ENCODE results near the gene DLGAP4.

The DLGAP4 gene

DNA sequence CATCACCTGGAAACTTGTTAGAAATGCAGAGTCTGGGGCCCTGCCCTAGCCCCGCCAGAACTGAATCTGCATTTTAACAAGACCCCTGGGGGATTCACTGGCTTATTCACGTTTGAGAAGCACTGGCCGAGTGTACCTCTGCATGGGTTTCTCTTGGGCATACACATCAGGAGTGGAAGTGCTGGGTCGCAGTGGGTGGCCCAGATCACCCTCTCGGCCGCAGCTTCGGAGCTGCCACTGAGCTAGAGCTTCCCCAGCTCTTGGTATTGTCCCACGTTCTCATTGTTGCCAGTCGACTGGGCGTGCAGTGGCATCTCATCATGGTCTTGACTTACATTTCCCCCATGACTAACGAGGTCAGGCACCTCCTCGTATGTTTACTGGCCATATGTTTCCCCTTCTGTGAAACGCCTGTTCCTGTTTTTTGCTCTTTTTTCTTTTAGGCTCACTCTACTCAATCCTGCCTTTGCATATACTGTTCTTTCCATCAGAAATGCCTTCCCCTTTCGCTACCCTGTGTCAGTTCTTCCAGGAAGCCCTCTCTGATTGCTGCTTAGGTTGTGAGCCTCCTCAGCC, 3.0 kb upstream of the DLGAP4 start:
- Histone ChIP-seq H3K27ac (ENCODE audit: low read length) (no peak overlapping the region), H3K36me3 (ENCODE audit: insufficient read depth, low read depth, low read length) (no peaks in the 10 kb centered on the region), H3K9ac (ENCODE audit: low read depth, low read length) (no peak overlapping the region), H3K27me3 (ENCODE audit: insufficient read depth, low read length) (peaks cover 68% of the 10 kb centered on the region), H3K4me1 (ENCODE audit: insufficient read depth, low read length) (0 out of 2 replicates have a peak, but pooled peaks cover 6% of the 10 kb centered on the region), H3K9me3 (ENCODE audit: insufficient read depth, low read depth, low read length) (no peaks in the 10 kb centered on the region), H3K4me3 (ENCODE audit: low read length) (no peak overlapping the region)

DNA sequence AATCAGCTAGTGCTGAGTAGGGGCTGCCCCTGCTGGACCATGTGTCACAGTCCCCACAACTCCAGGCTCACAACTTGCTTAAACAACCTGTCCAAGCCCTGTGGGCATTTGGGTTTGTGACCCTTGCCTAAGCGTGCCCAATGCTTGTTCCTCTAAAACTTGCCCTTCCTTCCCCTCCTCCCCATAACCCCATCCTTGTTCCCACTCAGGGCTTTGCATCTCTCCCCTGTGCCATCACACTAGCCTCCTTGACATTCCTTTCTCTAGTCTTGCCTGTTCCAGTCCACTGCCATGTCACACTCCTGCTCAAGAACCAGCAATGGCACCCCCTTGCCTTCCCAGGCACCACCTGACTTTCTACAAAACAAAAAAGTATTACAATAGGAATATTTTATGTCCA, 2.3 kb upstream of the DLGAP4 start:
- H3K27ac ChIP-seq (ENCODE audit: low read length), result no peak overlapping the region
- H3K27me3 ChIP-seq (ENCODE audit: insufficient read depth, low read length), result peaks cover 72% of the 10 kb centered on the region
- 0 out of 2 replicates have a peak, but pooled peaks cover 6% of the 10 kb centered on the region for H3K4me1 ChIP-seq (ENCODE audit: insufficient read depth, low read length)
- H3K36me3 ChIP-seq (ENCODE audit: insufficient read depth, low read depth, low read length), result no peaks in the 10 kb centered on the region
- H3K9ac ChIP-seq (ENCODE audit: low read depth, low read length), result no peak overlapping the region
- no peaks in the 10 kb centered on the region for H3K9me3 ChIP-seq (ENCODE audit: insufficient read depth, low read depth, low read length)
- no peak overlapping the region for H3K4me3 ChIP-seq (ENCODE audit: low read length)

DNA sequence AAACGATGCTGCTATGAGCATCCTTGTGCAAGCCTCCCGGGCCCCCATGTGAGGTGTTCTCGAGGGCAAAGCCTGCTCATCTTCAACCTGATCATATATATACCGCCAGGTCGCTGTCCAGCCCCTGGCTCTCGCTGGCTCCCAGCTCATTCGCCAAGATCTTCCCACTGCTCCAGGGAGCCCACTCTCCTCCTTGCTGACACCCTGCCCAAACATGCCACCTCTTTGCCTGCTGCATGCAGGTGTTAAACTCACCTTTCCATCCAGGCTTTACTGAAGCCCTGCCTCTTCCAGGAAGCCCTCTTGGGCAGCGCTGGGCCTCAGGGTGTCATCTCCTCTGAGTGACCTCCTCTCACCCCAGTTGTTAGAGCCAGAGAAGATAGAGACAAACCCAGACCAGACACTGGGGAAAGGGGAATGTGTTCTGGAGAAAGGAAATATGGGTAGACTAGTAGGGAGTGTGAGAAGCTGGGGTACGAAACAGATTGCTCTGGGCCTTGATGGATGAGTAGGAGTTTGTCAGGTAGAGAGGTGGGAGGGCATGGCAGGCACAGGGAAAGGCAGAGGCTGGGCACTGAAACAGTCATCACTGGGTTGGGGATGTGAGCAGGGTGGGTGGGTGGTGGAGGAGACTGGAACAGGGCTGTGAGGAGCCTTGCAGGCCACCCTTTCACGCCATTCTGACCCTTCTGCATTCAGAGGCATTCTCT, 1.2 kb upstream of the DLGAP4 start:
- Histone ChIP-seq H3K9ac (ENCODE audit: low read depth, low read length) (no peak overlapping the region), H3K4me3 (ENCODE audit: low read length) (no peak overlapping the region), H3K27me3 (ENCODE audit: insufficient read depth, low read length) (peaks cover 81% of the 10 kb centered on the region), H3K27ac (ENCODE audit: low read length) (no peak overlapping the region), H3K4me1 (ENCODE audit: insufficient read depth, low read length) (0 out of 2 replicates have a peak, but pooled peaks cover 6% of the 10 kb centered on the region), H3K36me3 (ENCODE audit: insufficient read depth, low read depth, low read length) (no peaks in the 10 kb centered on the region), H3K9me3 (ENCODE audit: insufficient read depth, low read depth, low read length) (no peaks in the 10 kb centered on the region)

DNA sequence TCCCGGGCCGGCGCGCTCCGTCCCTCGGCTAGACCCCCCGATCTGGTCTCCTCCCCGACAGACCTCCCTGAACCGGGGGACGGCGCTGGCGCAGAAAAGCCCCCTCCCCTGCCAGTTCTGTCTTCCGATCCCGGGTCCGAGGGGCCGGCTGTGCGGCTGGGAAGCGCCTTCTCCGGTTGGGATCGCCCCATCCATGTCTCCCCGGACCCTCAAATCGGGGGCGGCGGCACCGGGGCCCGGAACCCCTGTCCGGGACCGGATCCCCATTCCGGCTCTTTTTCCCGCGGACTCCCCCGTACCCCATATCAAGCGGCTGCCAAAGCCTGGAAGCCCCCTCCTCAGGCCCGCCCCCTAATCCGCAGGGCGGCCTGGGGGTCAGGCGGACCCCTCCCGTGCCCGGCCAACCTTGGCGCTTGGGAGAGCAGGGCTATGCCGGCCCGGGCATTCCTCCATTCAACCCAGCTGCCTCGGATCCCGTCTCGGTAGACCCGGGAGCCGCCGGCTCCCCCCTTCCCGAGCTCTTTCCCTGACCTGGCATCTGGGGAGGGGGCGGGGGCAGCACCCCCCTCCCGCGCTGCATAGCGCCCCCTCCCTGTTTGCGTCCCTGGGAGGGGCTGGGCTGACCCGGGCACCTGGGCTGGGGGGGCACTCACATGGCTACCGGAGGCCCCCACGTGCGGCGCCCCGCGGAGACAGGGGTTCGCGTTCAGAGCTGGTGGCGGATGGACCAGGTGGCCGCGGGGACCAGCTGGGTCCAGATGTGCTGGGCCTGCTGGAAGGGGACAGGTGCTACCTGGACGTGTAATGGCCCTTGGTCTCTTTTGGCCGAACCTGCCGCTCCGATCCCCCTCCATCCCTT, 643 bp downstream of the DLGAP4 start:
- H3K27me3 ChIP-seq (ENCODE audit: insufficient read depth, low read length), result peaks cover 83% of the 10 kb centered on the region
- H3K27ac ChIP-seq (ENCODE audit: low read length), result no peak overlapping the region
- peak overlapping the region; percentile 72 for H3K4me3 ChIP-seq (ENCODE audit: low read length)
- no peaks in the 10 kb centered on the region for H3K36me3 ChIP-seq (ENCODE audit: insufficient read depth, low read depth, low read length)
- H3K9me3 ChIP-seq (ENCODE audit: insufficient read depth, low read depth, low read length), result no peaks in the 10 kb centered on the region
- H3K9ac ChIP-seq (ENCODE audit: low read depth, low read length), result no peak overlapping the region
- H3K4me1 ChIP-seq (ENCODE audit: insufficient read depth, low read length), result 0 out of 2 replicates have a peak, but pooled peaks cover 6% of the 10 kb centered on the region

DNA sequence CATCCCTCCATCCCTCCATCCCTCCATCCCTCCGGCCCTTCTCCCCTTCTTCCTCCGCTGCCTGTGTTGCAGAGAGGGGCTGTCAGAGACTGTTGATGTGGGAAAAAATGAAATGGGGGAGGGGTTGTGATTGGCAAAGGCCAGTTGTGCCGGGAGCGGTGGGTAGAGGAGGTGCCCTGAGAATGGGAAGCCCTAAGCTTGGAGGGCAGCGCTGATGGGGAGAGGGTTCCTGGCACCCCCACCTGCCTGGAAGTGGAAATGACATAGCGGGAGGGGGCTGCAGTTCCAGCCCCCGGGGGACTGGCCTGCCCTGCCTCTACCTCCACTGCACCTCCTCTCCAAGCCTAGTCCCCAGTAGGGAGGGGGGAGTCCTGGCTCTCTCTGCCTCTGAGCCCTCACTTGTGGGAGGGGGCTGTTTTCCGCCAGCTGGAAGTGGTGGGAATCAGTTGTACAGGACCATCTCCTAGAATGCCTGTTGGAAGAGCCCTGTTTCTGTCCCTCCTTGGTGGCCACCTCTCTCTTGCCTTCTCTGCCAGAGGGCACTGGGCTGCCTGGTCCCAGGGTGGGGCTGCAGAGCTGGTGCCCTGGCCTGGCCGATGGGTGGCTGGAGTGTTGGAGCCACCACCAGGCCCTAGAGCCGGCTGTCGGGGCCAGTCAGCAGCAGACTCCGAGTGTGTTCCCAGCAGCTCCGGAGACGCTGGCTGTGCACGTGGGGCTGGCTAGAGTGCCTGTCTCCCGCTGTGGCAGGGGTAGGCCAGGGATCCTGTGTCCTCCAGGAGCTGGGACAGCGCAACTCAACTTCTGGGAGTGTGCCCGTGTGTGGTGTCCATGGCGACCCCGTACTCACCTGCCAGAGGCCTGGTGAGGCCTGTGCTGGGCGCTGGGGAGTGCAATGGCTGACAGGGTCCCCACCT, 1.5 kb downstream of the DLGAP4 start:
- Histone ChIP-seq H3K4me1 (ENCODE audit: insufficient read depth, low read length) (0 out of 2 replicates have a peak, but pooled peaks cover 3% of the 10 kb centered on the region), H3K27me3 (ENCODE audit: insufficient read depth, low read length) (peaks cover 74% of the 10 kb centered on the region), H3K27ac (ENCODE audit: low read length) (no peak overlapping the region), H3K36me3 (ENCODE audit: insufficient read depth, low read depth, low read length) (no peaks in the 10 kb centered on the region), H3K4me3 (ENCODE audit: low read length) (peak overlapping the region; percentile 72), H3K9me3 (ENCODE audit: insufficient read depth, low read depth, low read length) (no peaks in the 10 kb centered on the region), H3K9ac (ENCODE audit: low read depth, low read length) (no peak overlapping the region)

DNA sequence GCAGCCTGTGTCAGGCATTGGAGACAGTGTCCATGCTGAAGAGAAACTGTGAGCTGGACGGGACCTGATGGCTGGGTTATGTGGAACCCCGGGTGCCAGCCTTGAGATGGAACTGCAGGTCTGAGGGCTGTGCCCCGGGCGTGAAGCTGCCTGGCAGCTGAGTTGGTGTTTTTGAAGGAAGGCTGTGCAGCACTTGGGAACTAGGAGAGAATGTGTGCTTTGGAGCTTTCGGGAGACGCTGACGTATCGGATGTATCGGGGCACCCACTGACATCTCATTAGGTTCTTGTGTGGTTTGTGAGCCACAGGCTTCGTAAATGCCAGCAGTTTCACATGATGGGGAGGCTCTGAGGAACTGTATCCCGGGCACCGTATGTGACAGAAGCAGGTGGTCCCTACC, 2.2 kb downstream of the DLGAP4 start:
- no peaks in the 10 kb centered on the region for H3K9me3 ChIP-seq (ENCODE audit: insufficient read depth, low read depth, low read length)
- H3K27me3 ChIP-seq (ENCODE audit: insufficient read depth, low read length), result peaks cover 67% of the 10 kb centered on the region
- H3K27ac ChIP-seq (ENCODE audit: low read length), result no peak overlapping the region
- H3K9ac ChIP-seq (ENCODE audit: low read depth, low read length), result no peak overlapping the region
- no peaks in the 10 kb centered on the region for H3K4me1 ChIP-seq (ENCODE audit: insufficient read depth, low read length)
- no peak overlapping the region for H3K4me3 ChIP-seq (ENCODE audit: low read length)
- H3K36me3 ChIP-seq (ENCODE audit: insufficient read depth, low read depth, low read length), result no peaks in the 10 kb centered on the region

DNA sequence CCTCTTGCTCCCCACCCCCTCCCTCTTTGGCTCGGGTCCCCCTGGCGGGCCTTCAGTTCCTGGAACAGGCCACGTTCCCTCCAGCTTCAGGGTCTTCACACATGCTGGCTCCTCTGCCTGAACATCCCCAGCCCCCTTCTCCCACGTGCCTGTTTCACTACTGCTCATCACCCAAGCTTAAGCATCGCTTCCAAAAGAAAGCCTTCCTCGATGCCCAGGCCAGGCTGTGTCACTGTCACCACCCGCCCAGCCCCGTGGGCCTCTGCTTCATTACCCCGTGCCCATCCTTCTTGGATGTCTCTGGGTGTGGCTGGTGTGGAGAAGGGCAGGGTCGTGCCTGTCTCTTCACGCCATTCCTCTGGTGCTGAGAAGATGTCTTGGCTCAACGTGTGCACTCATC, 2.8 kb downstream of the DLGAP4 start:
- no peaks in the 10 kb centered on the region for H3K4me1 ChIP-seq (ENCODE audit: insufficient read depth, low read length)
- H3K27ac ChIP-seq (ENCODE audit: low read length), result no peak overlapping the region
- no peaks in the 10 kb centered on the region for H3K36me3 ChIP-seq (ENCODE audit: insufficient read depth, low read depth, low read length)
- no peaks in the 10 kb centered on the region for H3K9me3 ChIP-seq (ENCODE audit: insufficient read depth, low read depth, low read length)
- peaks cover 61% of the 10 kb centered on the region for H3K27me3 ChIP-seq (ENCODE audit: insufficient read depth, low read length)
- H3K4me3 ChIP-seq (ENCODE audit: low read length), result no peak overlapping the region
- H3K9ac ChIP-seq (ENCODE audit: low read depth, low read length), result no peak overlapping the region

DNA sequence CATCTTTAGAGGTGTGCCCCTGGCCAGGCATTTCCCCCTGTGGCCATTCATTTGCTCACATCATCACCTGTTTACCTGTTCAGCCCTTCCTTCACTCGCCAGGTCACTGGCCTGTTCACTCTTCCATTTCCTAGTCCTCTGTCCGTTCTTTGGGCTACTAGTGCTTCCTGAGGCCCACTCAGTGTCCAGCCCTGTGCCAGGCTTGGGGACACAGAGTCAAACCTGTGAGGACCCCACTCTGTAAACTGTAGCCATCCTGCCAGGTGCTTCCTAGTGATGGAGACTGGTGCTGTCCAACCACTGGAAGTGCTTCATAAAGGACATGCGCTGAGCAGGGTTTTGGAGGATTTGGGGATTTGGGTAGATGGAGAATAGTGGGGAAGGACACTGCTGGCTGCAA, 3.5 kb downstream of the DLGAP4 start:
- Histone ChIP-seq H3K27me3 (ENCODE audit: insufficient read depth, low read length) (peaks cover 54% of the 10 kb centered on the region), H3K9me3 (ENCODE audit: insufficient read depth, low read depth, low read length) (no peaks in the 10 kb centered on the region)

DNA sequence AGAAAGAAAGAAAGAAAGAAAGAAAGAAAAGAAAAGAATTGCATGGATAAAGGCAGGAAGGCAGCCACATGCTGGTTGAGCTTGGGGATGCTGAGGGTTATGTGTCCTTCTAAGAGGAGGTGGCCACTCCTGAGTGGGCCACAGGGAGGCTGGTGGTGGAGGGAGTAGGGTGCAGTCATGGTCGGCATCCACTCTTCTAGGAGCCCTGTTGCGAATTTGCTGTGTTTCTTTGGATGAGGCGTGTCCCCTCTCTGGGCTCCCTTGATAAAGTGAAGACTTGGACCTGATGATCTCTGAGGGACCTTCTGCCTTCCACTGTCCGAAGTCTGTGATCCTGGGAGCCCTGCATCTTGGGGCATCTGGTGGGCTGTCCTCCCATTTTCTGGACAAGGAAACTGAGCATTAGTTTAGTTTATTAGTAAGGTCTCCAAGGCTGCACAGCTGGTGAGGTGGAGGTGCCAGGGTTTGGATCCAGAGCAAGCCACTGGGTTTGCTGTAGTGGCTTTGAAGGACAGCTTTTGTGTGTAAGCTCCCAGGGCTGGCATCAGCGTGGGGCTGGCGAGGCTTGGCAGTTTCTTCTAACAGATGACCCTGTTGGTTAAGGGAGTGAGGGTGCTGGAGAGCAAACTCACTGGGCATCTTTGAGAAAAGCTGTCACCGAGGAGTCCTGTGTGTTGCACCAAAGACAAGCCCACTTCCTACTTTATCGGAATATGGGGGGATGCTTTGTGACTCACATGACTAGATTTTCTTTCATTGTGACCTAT, 4.3 kb downstream of the DLGAP4 start:
- Histone ChIP-seq H3K27ac (ENCODE audit: low read length) (no peak overlapping the region), H3K27me3 (ENCODE audit: insufficient read depth, low read length) (peaks cover 47% of the 10 kb centered on the region), H3K9ac (ENCODE audit: low read depth, low read length) (no peak overlapping the region), H3K4me1 (ENCODE audit: insufficient read depth, low read length) (no peaks in the 10 kb centered on the region), H3K4me3 (ENCODE audit: low read length) (no peak overlapping the region), H3K36me3 (ENCODE audit: insufficient read depth, low read depth, low read length) (no peaks in the 10 kb centered on the region), H3K9me3 (ENCODE audit: insufficient read depth, low read depth, low read length) (no peaks in the 10 kb centered on the region)

More for the DNA sequence above, 3.5 kb downstream of the DLGAP4 start:
- Histone ChIP-seq H3K27ac (ENCODE audit: low read length) (no peak overlapping the region), H3K4me1 (ENCODE audit: insufficient read depth, low read length) (no peaks in the 10 kb centered on the region), H3K4me3 (ENCODE audit: low read length) (no peak overlapping the region), H3K36me3 (ENCODE audit: insufficient read depth, low read depth, low read length) (no peaks in the 10 kb centered on the region), H3K9ac (ENCODE audit: low read depth, low read length) (no peak overlapping the region)

DNA sequence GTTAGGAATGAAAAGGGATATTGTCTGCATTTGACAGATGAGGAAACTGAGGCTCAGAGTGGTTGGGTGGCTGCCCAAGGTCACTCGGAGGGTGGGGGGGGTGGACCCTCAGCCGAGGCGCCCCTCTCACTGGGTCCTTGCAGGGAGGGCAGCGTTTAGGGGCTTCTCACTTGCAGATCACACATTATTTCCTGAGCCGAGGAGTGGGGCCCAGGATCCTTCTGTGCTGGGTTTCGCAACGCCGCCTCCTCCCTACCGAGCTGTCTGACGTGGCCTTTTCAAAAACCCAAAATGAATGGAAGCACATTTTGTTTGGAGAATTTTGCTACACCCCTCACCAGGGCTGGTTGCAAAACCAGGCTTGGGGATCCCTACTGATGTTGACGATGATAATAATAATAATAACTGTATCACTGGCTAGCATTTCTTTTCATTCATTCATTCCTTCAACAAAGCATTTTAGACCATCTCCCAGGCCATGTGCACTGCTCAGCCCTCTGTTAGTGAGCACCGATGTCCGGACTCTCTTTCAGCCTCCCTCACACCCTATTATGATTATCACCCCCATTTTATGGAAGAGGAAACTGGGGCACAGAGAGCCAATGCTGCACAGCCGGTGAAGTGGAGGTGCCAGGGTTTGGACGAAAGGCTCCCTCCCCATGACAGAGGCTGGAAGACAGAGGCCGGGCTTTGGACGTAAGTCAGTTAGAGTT, 5.2 kb downstream of the DLGAP4 start:
- peaks cover 42% of the 10 kb centered on the region for H3K27me3 ChIP-seq (ENCODE audit: insufficient read depth, low read length)

More for the DNA sequence above, 5.2 kb downstream of the DLGAP4 start:
- Histone ChIP-seq H3K27ac (ENCODE audit: low read length) (no peak overlapping the region), H3K9me3 (ENCODE audit: insufficient read depth, low read depth, low read length) (no peaks in the 10 kb centered on the region), H3K36me3 (ENCODE audit: insufficient read depth, low read depth, low read length) (no peaks in the 10 kb centered on the region), H3K4me3 (ENCODE audit: low read length) (no peak overlapping the region), H3K4me1 (ENCODE audit: insufficient read depth, low read length) (no peaks in the 10 kb centered on the region), H3K9ac (ENCODE audit: low read depth, low read length) (no peak overlapping the region)
